ENCODE results near the gene VPS35L. TPM values are rescaled to one million over a fixed set of nuclear protein-coding genes. Genes with fewer than 3 reads are reported as not detected.

The VPS35L gene
- total and polyA plus RNA-seq, 2 of the 13 experiments (the other 11 are each of a cell fraction or from before 2014, with no cell fraction given): 1.4 to 1.6 TPM

GRCh38 chr16:19559242-19559910 lies 3.9 kb downstream of the VPS35L start (continued):
- 0 out of 4 replicates have a peak, but pooled peaks of 1 of the 2 experiments have one; percentile 13 for TF ChIP-seq NR2F1 (CRISPR knock-in tag; IDR thresholded peaks at IDR 0.05)
- peak; percentile 56; the same call in 1 of the 2 replicates for TF ChIP-seq RAD21 (CRISPR knock-in tag; IDR thresholded peaks at IDR 0.05)
- TF ChIP-seq BATF2 (CRISPR knock-in tag; IDR thresholded peaks at IDR 0.05): no peak
- no peak for TF ChIP-seq HES4 (CRISPR knock-in tag; IDR thresholded peaks at IDR 0.05; ENCODE audit: borderline replicate concordance)
- TF ChIP-seq FOXJ3 (CRISPR knock-in tag; IDR thresholded peaks at IDR 0.05; ENCODE audit: borderline replicate concordance): peak; percentile 21; the same call in 1 of the 2 replicates
- TF ChIP-seq ELF1 (CRISPR knock-in tag; IDR thresholded peaks at IDR 0.05): no peak
- no peak for TF ChIP-seq ZFP37 (CRISPR knock-in tag; IDR thresholded peaks at IDR 0.05; ENCODE audit: borderline replicate concordance)

- POLR2A ChIA-PET: no interaction called here
- CTCF ChIA-PET (ENCODE audit: low intra/inter-chr PET ratio, low total read pairs): interaction anchor here (1.1 to 2.4 kb wide), 3 partner anchors 41 to 325 kb away, joined by 3 to 30 read pairs (median 5); partner anchors contain the start of gene GPRC5B
- 44% methylated on average over 4 of the region's 4 CpGs for WGBS (ENCODE audit: low lambda C conversion rate)
- in situ Hi-C loops (cut with HindIII; ENCODE audit: extremely low pct_ligation_motif_present, low pct_unique_long_range_greater_than_20kb) (no loop called here), intact Hi-C loops (cut with micrococcal nuclease; ENCODE audit: unreplicated experiment) (no loop called here)
- Histone ChIP-seq H3K79me2 (ENCODE audit: insufficient read depth, low read length) (no peaks in the 10 kb centered on the region), H4K20me1 (ENCODE audit: insufficient read depth, low read length) (no peaks in the 10 kb centered on the region), H3K27ac (ENCODE audit: extremely low read length, insufficient read depth, low read length) (no peak overlapping the region), H2AFZ (ENCODE audit: low read length) (no peak overlapping the region), H3K9me3 (ENCODE audit: low read length) (peaks cover 9% of the 10 kb centered on the region), H3K36me3 (replicated peaks in 1 of 2; ENCODE audit: control insufficient read depth in 1 of 2, insufficient read depth in 2 of 2, low read length in 2 of 2) (no peaks in the 10 kb centered on the region), H3K27me3 (ENCODE audit: control insufficient read depth in 1 of 2, insufficient read depth in 2 of 2, low read length in 2 of 2) (no peaks in the 10 kb centered on the region), H3K9ac (ENCODE audit: insufficient read depth, low read depth, low read length) (no peak overlapping the region), H3K4me2 (ENCODE audit: low read depth, low read length) (no peak overlapping the region), H3K4me3 (replicated peaks in 1 of 3; ENCODE audit: insufficient read depth in 1 of 3, low read depth in 2 of 3, low read length in 3 of 3) (no peak overlapping the region), H3K4me1 (ENCODE audit: insufficient read depth, low read length) (peaks cover 6% of the 10 kb centered on the region)
- DNase-seq (ENCODE audit: low spot score): no peak
- no peak for ATAC-seq
- FAIRE-seq: no peak
- TF ChIP-seq ZKSCAN8 (CRISPR knock-in tag; IDR thresholded peaks at IDR 0.05; ENCODE audit: borderline replicate concordance) (peak; percentile 91), TRIM24 (CRISPR knock-in tag; IDR thresholded peaks at IDR 0.05) (no peak)
- BruUV-seq (replicated peaks): no TSS peak
Measured at GRCh38 chr16:19560078-19560477, 4.6 kb downstream of the VPS35L start.

Measured in HepG2 (cell line).